ENCODE results near the gene KY. TPM values are rescaled to one million over a fixed set of nuclear protein-coding genes. Genes with fewer than 3 reads are reported as not detected.

The KY gene
- total RNA-seq, 1 donor from 2014 or later: not detected

DNA sequence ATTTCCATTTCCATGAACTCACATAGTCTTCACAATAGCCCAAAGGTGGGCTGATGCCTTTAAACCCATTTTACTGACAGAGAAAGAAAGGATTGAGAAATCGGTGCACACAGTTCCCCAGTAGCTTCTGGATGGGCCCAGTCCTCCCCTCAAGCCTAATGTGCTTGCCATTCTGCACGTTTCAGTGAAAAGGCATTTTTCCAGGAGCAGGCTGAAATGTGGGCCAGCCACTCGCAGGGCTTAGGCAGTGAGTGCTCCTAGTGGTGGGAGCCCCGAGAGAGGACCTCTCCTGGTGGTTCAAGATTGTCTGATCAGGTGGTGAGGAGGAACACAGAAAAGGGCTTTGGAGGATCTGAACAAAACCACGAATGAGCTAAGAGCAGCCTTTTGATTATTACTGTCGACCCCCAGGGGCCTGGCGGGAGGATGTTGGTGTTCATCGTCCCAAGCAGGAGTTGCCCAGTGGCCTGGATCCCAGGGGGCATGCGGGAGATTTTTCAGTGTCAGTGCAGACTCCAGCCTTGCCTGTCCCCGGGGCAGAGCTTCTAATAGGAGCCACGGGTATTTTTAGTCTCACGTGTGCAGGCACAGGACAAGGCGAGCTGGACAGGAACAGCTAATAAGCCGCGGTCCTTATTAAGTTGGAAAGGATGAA lies 8.7 kb upstream of the KY start:
- Mint-ChIP-seq H3K36me3 (ENCODE audit: unreplicated experiment) (peaks cover 5% of the 10 kb centered on the region), H3K4me1 (ENCODE audit: low read depth, unreplicated experiment) (peaks cover 5% of the 10 kb centered on the region), H3K27me3 (ENCODE audit: unreplicated experiment) (peaks cover 12% of the 10 kb centered on the region), H3K9me3 (ENCODE audit: unreplicated experiment) (peaks cover 4% of the 10 kb centered on the region), H3K4me3 (ENCODE audit: unreplicated experiment) (no peak overlapping the region), H3K27ac (ENCODE audit: unreplicated experiment) (no peak overlapping the region)
- no peak for DNase-seq
- TF ChIP-seq, protein P1, sequence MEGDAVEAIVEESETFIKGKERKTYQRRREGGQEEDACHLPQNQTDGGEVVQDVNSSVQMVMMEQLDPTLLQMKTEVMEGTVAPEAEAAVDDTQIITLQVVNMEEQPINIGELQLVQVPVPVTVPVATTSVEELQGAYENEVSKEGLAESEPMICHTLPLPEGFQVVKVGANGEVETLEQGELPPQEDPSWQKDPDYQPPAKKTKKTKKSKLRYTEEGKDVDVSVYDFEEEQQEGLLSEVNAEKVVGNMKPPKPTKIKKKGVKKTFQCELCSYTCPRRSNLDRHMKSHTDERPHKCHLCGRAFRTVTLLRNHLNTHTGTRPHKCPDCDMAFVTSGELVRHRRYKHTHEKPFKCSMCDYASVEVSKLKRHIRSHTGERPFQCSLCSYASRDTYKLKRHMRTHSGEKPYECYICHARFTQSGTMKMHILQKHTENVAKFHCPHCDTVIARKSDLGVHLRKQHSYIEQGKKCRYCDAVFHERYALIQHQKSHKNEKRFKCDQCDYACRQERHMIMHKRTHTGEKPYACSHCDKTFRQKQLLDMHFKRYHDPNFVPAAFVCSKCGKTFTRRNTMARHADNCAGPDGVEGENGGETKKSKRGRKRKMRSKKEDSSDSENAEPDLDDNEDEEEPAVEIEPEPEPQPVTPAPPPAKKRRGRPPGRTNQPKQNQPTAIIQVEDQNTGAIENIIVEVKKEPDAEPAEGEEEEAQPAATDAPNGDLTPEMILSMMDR (IDR thresholded peaks at IDR 0.05; ENCODE audit: partially characterized antibody, unreplicated experiment): no peak

DNA sequence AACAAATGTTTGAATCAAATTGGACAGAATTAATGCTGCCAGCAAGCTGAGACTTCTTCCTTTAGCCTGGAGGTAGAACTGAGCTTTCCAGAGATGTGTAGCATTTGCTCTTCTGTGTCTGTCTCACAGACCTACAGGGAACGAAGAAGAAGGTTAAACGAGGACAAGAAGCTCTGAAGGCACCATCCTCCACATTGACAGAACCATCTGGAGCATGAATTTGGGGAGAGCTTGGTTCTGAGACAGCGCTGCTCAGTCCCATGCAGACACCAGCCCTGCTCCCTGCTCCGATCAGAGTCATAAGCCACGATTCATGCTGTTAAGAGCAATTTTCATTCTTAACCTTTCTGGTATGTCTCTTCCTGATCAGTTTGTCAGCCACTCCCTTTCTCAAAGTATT lies 7.7 kb upstream of the KY start:
- H3K27me3 Mint-ChIP-seq (ENCODE audit: unreplicated experiment): peaks cover 11% of the 10 kb centered on the region
- peaks cover 5% of the 10 kb centered on the region for H3K4me1 Mint-ChIP-seq (ENCODE audit: low read depth, unreplicated experiment)
- H3K27ac Mint-ChIP-seq (ENCODE audit: unreplicated experiment): no peak overlapping the region
- TF ChIP-seq, protein P1 (IDR thresholded peaks at IDR 0.05; ENCODE audit: partially characterized antibody, unreplicated experiment): no peak
- no peak for DNase-seq
- peaks cover 5% of the 10 kb centered on the region for H3K36me3 Mint-ChIP-seq (ENCODE audit: unreplicated experiment)
- H3K4me3 Mint-ChIP-seq (ENCODE audit: unreplicated experiment): no peak overlapping the region
- H3K9me3 Mint-ChIP-seq (ENCODE audit: unreplicated experiment): peaks cover 4% of the 10 kb centered on the region

- peaks cover 2% of the 10 kb centered on the region for H3K4me1 Mint-ChIP-seq (ENCODE audit: low read depth, unreplicated experiment)
- no peak overlapping the region for H3K27ac Mint-ChIP-seq (ENCODE audit: unreplicated experiment)
- no peak overlapping the region for H3K4me3 Mint-ChIP-seq (ENCODE audit: unreplicated experiment)
- H3K9me3 Mint-ChIP-seq (ENCODE audit: unreplicated experiment): peaks cover 2% of the 10 kb centered on the region
- no peak for DNase-seq
- TF ChIP-seq, protein P1 (IDR thresholded peaks at IDR 0.05; ENCODE audit: partially characterized antibody, unreplicated experiment): no peak
- peaks cover 5% of the 10 kb centered on the region for H3K36me3 Mint-ChIP-seq (ENCODE audit: unreplicated experiment)
- H3K27me3 Mint-ChIP-seq (ENCODE audit: unreplicated experiment): peaks cover 16% of the 10 kb centered on the region
Observed at GRCh38 chr3:134656211-134656800, 5.5 kb upstream of the KY start.

GRCh38 chr3:134655706-134656105 lies 4.9 kb upstream of the KY start:
- Mint-ChIP-seq H3K4me1 (ENCODE audit: low read depth, unreplicated experiment) (peaks cover 4% of the 10 kb centered on the region), H3K27ac (ENCODE audit: unreplicated experiment) (no peak overlapping the region), H3K27me3 (ENCODE audit: unreplicated experiment) (peaks cover 16% of the 10 kb centered on the region), H3K36me3 (ENCODE audit: unreplicated experiment) (peaks cover 5% of the 10 kb centered on the region), H3K4me3 (ENCODE audit: unreplicated experiment) (no peak overlapping the region), H3K9me3 (ENCODE audit: unreplicated experiment) (no peaks in the 10 kb centered on the region)
- TF ChIP-seq, protein P1 (IDR thresholded peaks at IDR 0.05; ENCODE audit: partially characterized antibody, unreplicated experiment): no peak
- no peak for DNase-seq

- Mint-ChIP-seq H3K9me3 (ENCODE audit: unreplicated experiment) (no peaks in the 10 kb centered on the region), H3K4me3 (ENCODE audit: unreplicated experiment) (no peak overlapping the region), H3K27me3 (ENCODE audit: unreplicated experiment) (peaks cover 20% of the 10 kb centered on the region), H3K4me1 (ENCODE audit: low read depth, unreplicated experiment) (peaks cover 4% of the 10 kb centered on the region), H3K36me3 (ENCODE audit: unreplicated experiment) (peaks cover 5% of the 10 kb centered on the region), H3K27ac (ENCODE audit: unreplicated experiment) (no peak overlapping the region)
- TF ChIP-seq, protein P1 (IDR thresholded peaks at IDR 0.05; ENCODE audit: partially characterized antibody, unreplicated experiment): no peak
- DNase-seq: no peak
Observed at GRCh38 chr3:134654031-134654430, 3.2 kb upstream of the KY start.
